D721Med (cell line): ENCODE measurements around the gene HS6ST1.

Source experiments
- DNase-seq: peaks from one replicate; pipeline ENCODE4 v3.0.0; 2011; ENCODE audit warnings: low spot score; ENCODE audit not compliant: insufficient read length
- FAIRE-seq: peaks from 2 replicates; lab custom pipeline; 2011; peaks lifted over from hg19 to GRCh38; lab: Jason Lieb, UNC
- CTCF ChIP-seq: IDR thresholded peaks from 2 replicates; pipeline ENCODE4 v1.5.1; 2012; ENCODE audit warnings: mild to moderate bottlenecking, control low read depth; ENCODE audit not compliant: insufficient read depth; ENCODE audit errors: missing control alignments

The HS6ST1 gene

GRCh38 chr2:128287780-128288735 is 30.6 kb downstream of the HS6ST1 start:
- FAIRE-seq: no peak
- no peak for TF ChIP-seq CTCF

GRCh38 chr2:128286905-128287779 is 31.5 kb downstream of the HS6ST1 start:
- FAIRE-seq: no peak
- TF ChIP-seq CTCF: no peak
- DNase-seq: no peak

More at GRCh38 chr2:128287780-128288735, 30.6 kb downstream of the HS6ST1 start:
- DNase-seq: no peak

- no peak for DNase-seq
- TF ChIP-seq CTCF: no peak
- FAIRE-seq: no peak
Observed at GRCh38 chr2:128286011-128286721, 32.5 kb downstream of the HS6ST1 start.

- no peak for FAIRE-seq
- TF ChIP-seq CTCF: no peak
Observed at GRCh38 chr2:128285329-128285931, 33.2 kb downstream of the HS6ST1 start.

GRCh38 chr2:128284841-128285240 is 33.8 kb downstream of the HS6ST1 start:
- DNase-seq: no peak
- no peak for TF ChIP-seq CTCF
- FAIRE-seq: no peak

More at GRCh38 chr2:128285329-128285931, 33.2 kb downstream of the HS6ST1 start:
- DNase-seq: no peak

GRCh38 chr2:128284037-128284441 is 34.6 kb downstream of the HS6ST1 start:
- FAIRE-seq (no peak), DNase-seq (no peak)
- TF ChIP-seq CTCF: no peak
